Raji (cell line): ENCODE data around the gene PACRG.

Experiments used
- POLR2A ChIP-seq: IDR thresholded peaks from 2 replicates; pipeline ENCODE4 v1.6.1; 2011; ENCODE audit warnings: low read depth, low read length, control low read depth; ENCODE audit not compliant: insufficient read depth

Gene PACRG

GRCh38 chr6:163019926-163020325, 292.2 kb downstream of the PACRG start:
- TF ChIP-seq POLR2A = no peak

DNA sequence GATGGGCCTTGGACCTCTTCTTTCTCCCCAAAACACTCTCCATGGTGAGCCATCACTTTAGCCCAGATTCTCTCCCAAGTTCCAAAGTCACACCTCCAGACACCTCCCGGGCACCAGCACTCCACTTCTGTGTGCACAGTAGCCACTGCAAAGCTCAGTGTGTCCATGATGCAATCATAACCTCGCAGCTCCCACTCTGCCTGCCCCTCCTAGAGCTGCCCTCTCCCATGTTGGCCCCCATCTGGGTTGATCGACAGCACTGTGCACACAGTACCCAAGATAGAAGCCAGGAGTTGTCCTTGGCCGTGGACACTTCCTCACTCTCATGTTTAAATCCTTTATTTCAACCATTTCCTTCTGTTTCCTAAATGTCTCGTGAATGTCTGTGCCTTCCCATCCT, 293.3 kb downstream of the PACRG start:
- no peak for TF ChIP-seq POLR2A

GRCh38 chr6:163023700-163024099, 295.9 kb downstream of the PACRG start:
- TF ChIP-seq POLR2A = no peak

DNA sequence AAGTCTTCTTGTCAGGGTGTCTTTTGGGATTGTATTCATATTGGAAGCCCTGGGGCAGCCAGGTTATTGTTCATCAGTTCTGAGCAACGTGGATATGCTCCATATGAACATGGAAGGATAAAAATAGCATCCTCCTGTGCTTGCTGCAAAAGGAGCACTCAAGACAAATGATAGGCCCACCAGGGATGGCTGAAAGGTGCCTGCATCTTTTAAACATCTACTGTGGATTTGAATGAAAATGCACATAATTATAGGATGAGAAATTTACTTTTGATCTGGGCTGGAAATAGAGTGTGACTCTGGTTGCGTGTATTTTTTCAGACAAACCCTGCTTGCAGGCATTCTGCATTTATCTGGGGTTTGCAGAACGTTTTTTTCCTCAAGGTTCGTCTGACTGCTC, 299.1 kb downstream of the PACRG start:
- TF ChIP-seq POLR2A = no peak

GRCh38 chr6:163030980-163031379, 303.2 kb downstream of the PACRG start:
- TF ChIP-seq POLR2A = no peak

DNA sequence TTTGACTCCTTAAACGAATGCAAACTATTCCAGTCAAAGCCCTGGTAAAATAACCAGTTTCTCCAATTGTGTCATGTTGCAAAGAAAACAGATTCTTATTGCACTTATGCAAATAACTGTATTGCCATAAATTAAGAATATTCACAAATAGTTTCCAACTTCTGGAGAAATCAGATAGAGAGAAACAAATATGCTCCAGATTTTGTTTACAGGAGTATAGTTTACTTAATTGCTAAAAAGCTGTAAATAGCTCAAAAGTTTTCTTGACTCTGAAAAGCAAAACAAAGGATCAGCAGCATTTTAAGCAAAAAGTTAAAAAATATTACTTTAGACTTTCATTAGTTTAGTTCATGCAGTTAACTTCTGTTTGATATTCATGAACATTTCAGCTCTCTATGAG, 304.2 kb downstream of the PACRG start:
- TF ChIP-seq POLR2A = no peak

GRCh38 chr6:163036160-163036645, 308.4 kb downstream of the PACRG start:
- TF ChIP-seq POLR2A = no peak

GRCh38 chr6:163038317-163038716, 310.5 kb downstream of the PACRG start:
- TF ChIP-seq POLR2A = no peak

DNA sequence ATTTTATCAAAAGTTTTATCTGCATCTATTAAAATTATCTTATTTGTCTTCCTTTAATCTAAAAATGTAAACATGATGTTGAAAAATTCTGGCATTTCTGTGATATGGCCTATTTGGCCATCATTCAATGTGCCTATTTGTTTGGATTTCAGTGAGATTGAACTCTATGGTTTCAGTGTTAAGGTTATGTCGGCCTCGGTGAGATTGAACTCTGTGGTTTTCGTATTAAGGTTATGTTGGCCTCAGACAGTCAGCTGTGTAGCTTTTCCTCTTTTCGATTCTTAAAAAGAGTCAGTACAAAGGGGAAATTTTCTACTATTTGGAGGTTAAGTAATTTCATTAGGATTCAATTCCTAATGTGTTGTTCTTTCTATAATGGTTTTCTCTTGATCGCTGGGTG, 320.6 kb downstream of the PACRG start:
- no peak for TF ChIP-seq POLR2A

DNA sequence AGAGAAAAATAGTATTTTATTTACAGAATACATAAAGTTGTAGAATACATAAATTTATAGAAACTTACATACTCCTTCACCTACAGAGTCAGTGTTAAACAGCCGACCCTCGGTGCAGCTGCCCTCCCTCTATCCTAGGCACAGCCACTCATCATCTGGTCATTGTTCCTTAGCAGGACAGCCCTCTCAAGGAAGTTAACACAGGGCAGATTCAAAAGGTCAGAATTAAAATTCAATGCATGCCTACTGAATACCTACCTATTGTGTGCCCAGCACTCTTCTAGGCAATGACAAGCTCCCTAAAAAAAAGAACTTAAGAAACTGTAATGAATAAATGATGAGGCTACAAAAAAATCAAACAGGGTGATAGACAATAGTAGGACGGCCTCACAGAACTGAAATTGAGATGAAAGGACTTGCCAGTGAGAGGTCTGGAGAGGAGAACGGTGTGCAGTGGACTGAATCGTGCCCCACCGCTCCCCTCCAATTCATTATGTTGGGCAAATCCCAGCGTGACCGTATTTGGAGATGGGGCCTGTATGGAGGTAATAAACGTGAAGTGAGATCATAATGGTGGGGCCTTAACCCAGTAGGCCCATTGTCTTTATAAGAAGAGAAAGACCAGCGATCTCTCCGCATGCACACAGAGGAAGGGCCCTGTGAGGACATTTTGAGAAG, 326.0 kb downstream of the PACRG start:
- no peak for TF ChIP-seq POLR2A

- TF ChIP-seq POLR2A = no peak
Observed at GRCh38 chr6:163054641-163055040, 326.9 kb downstream of the PACRG start.

GRCh38 chr6:163057260-163057659, 329.5 kb downstream of the PACRG start:
- TF ChIP-seq POLR2A = no peak

GRCh38 chr6:163062790-163063189, 335.0 kb downstream of the PACRG start:
- TF ChIP-seq POLR2A = no peak

DNA sequence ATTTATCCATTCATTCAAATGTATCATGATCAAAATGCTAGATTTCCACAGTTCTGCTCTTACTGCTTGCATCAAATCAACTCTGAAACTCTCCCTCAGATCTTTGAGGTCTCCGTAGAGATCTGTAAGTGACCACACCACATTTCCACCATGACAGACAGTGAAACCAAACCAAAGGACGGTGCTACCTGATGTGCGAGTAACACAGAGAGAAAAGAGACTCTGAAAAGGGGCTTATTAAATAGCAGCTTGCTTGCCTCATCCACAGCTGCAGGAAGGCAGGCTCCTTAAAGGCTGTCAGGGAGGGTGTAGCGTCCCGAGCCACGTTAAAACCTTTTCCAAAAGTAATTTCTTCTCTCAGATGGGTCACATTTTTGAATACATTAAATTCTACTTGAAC, 335.8 kb downstream of the PACRG start:
- no peak for TF ChIP-seq POLR2A

DNA sequence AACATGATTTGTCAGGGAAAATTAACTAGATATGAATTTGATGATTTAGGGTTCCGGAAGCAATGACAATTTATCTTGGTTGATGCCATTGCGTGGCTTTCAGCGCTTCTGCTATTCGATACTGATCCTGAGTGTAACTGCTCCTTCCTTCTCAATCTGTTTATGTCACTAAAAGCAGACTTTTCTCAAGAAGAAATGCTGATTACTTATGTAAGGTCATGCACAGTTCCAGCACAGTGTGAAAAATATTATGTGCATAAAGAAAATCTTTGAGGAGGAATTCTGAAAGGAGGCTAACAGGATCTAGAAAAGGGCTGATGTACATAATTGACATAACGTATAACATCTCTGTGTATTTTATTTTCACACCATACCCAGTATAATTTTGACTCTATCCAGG, 336.6 kb downstream of the PACRG start:
- TF ChIP-seq POLR2A = no peak

- no peak for TF ChIP-seq POLR2A
Observed at GRCh38 chr6:163066200-163066599, 338.4 kb downstream of the PACRG start.

DNA sequence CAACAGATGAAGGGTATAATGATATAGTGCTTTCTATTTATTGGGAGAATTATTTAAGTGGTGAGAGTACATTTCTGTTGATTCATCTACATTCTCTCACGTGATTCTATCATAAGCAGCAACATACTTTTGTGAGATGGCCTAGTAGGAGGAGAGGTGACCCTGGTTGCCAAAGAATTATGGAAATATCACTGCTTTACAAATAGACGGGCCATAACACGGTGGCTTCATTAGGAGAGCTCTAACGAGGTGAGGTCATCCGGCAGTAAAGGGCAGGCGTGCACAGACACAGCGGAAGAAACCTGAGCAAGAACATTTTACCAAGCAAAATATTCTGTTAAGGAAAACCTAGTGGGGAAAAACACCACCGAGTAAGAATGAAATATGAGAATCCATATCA, 349.4 kb downstream of the PACRG start:
- TF ChIP-seq POLR2A = no peak
